ENCODE results near the gene CLIC4.

Gene CLIC4

DNA sequence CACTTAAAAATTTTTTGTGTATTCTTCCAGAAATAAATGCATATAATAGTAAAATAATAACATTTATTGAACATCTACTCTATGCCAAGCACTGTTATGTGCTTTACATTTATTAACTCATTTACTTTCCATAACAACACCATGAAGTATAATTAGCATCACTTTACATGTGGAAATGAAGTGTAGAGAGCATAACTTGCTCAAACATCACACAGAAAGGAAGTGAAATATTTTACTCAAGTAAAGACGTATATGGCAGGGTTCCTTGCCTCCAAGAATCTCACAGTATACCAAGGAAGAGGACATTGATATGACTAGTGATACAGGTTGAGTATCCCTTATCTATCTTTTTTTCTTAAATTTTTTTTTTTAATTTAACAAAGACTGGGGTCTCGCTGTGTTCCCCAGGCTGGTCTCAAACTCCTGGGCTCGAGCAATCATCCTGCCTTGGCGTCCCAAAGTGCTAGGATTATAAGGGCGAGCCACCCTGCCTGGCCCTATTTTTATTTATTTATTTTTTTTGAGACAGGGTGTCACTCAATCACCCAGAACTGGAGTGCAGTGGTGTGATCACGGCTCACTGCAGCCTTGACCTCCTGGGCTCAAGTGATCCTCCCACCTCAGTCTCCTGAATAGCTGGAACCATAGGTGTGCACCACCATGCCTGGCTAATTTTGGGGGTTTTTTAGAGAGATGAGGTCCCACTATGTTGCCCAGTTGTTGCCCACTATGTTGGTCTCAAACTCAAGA is 7.7 kb upstream of the CLIC4 start:
- H3K4me3 ChIP-seq (ENCODE audit: low read depth, low read length), result no peak overlapping the region

DNA sequence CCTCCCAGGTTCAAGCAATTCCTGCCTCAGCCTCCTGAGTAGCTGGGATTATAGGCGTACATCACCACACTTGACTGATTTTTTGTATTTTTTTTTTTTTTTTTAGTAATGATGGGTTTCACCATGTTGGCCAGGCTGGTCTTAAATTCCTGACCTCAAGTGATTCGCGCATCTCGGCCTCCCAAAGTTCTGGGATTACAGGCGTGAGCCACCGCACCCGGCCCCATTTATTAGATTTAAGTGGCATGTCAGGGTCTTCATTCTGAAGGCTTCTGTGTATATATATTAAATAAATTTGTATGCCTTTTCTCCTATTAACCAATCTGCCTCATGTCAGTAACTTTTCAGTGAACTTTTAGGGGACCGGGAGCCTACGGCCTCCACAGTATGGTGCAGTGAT is 6.0 kb upstream of the CLIC4 start:
- Histone ChIP-seq H3K36me3 (ENCODE audit: control insufficient read depth, insufficient read depth, low read length) (no peaks in the 10 kb centered on the region), H3K27me3 (ENCODE audit: control insufficient read depth, insufficient read depth, low read length) (no peaks in the 10 kb centered on the region), H3K9me3 (ENCODE audit: control insufficient read depth, insufficient read depth, low read length) (no peaks in the 10 kb centered on the region), H3K4me1 (ENCODE audit: control insufficient read depth, insufficient read depth, low read length) (peaks cover 37% of the 10 kb centered on the region), H3K4me3 (ENCODE audit: low read depth, low read length) (no peak overlapping the region), H3K9ac (ENCODE audit: low read depth, low read length) (no peak overlapping the region)

More for the DNA sequence above, 7.7 kb upstream of the CLIC4 start:
- no peak overlapping the region for H3K9ac ChIP-seq (ENCODE audit: low read depth, low read length)
- no peaks in the 10 kb centered on the region for H3K9me3 ChIP-seq (ENCODE audit: control insufficient read depth, insufficient read depth, low read length)
- H3K4me1 ChIP-seq (ENCODE audit: control insufficient read depth, insufficient read depth, low read length), result peaks cover 24% of the 10 kb centered on the region
- H3K36me3 ChIP-seq (ENCODE audit: control insufficient read depth, insufficient read depth, low read length), result no peaks in the 10 kb centered on the region
- H3K27me3 ChIP-seq (ENCODE audit: control insufficient read depth, insufficient read depth, low read length), result no peaks in the 10 kb centered on the region

DNA sequence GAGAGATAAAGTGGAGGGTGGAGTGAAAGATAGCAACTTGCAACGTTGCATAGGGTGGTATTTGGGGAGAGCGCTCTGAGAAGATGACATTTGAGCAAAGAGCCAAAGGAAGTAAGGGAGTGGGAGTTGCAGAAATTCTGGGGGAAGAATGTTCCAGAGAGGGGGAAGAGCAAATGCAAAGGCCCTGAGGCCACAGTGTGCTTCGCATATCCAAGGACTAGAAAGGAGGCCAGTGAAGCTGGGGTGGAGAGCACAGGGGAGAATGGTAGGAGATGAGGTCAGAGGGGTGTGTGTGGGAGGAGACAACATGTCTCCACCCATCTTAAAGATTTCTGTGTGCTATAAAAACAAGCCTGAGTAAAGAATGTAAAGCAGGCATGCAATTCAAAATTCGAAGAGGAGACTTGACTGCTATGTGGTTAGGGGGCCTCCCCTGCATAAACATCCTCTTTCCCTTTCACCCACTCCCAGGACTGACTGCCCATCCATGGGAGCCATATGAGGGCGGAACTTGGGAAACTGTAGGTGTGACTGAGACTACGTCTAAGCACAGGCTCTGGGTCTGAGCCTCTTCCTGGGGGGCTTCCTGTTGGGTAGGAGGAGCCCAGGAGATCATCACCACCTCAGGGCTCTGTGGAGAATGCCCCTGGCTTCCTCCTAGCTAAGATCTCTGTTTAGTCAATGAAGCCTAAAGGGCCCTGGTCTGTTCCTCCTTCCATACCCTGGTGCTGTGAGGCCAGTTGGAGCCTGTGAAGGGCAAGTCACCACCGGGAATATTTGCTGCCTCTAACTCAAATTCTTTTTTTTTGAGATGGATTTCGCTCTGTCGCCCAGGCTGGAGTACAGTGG is 2.9 kb upstream of the CLIC4 start:
- H3K9me3 ChIP-seq (ENCODE audit: control insufficient read depth, insufficient read depth, low read length), result no peaks in the 10 kb centered on the region
- H3K27me3 ChIP-seq (ENCODE audit: control insufficient read depth, insufficient read depth, low read length), result no peaks in the 10 kb centered on the region
- H3K36me3 ChIP-seq (ENCODE audit: control insufficient read depth, insufficient read depth, low read length), result no peaks in the 10 kb centered on the region
- peaks cover 29% of the 10 kb centered on the region for H3K4me1 ChIP-seq (ENCODE audit: control insufficient read depth, insufficient read depth, low read length)
- no peak overlapping the region for H3K9ac ChIP-seq (ENCODE audit: low read depth, low read length)
- no peak overlapping the region for H3K4me3 ChIP-seq (ENCODE audit: low read depth, low read length)

DNA sequence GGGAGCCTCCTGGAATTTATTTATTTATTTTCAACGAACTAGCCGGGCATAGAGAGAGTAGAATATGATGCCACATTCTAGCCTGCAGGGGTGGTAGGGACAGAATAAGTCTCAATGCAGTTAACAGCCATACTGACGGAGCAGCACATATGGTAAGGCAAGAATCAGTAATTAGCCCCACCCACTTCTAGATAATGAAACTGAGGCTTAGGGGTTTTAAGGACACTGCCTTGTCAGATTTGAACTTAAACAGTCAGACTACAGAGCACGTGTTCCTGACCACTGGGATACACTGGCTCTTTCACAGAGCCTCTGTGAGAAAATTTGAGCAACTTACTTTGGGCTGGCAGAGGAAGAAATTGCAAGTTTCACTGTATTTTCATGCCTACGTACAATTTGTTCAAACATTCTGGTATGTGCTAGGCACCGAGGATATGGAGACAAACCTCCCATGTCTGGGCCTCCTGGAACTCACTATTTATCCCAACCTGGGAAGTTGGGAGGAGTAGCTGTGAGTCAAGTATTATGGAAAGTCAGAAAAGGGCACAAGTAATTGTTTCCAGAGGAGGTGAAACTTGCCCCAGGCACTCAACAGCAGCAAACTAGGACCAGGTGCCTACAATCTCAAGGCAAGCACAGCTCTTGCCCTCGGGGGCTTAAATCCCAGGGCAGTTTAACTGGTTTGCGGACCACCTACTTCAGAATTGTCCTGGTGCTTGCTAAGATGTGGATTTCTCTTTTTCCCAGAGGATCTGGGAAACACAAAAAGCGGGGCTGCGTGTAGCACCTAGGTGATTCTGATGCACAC is 1.6 kb upstream of the CLIC4 start:
- Histone ChIP-seq H3K9me3 (ENCODE audit: control insufficient read depth, insufficient read depth, low read length) (no peaks in the 10 kb centered on the region), H3K36me3 (ENCODE audit: control insufficient read depth, insufficient read depth, low read length) (no peaks in the 10 kb centered on the region), H3K4me1 (ENCODE audit: control insufficient read depth, insufficient read depth, low read length) (peaks cover 29% of the 10 kb centered on the region), H3K27me3 (ENCODE audit: control insufficient read depth, insufficient read depth, low read length) (no peaks in the 10 kb centered on the region), H3K9ac (ENCODE audit: low read depth, low read length) (no peak overlapping the region), H3K4me3 (ENCODE audit: low read depth, low read length) (peak overlapping the region; percentile 8)

DNA sequence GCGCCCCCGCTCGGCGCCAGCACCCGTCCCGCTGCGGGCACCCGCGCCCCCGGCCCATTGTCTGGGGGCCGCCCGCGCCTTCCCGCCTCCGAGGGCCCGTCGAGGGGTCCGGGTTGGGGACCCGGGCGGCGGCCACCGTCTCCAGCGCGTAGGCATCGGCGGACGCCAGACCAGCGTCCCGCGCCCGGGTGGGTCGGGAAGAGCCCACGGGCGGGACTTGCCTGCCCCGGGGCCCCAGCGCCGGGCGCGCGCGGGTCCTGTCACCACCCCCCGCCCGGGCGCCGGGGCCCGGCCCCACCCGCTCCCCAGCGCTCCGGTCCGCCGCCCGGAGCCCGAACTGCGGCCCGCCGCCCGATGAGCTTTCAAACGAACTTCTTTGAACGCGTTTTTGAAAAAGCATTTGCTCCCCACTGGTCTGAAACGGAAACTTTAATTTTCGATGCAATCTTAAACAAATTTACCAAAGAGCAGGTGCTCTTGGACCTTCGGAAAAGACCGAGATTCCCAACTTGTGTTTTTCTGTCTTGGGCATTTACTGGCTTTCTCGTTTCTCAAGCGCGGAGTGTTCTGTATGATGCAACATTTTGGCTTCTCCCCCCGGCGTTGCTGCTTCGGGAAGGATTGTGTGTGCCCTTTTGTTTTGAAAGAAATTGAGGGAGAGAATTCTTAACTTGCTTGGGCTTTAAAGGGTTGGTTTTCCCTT is 615 bp downstream of the CLIC4 start:
- no peaks in the 10 kb centered on the region for H3K36me3 ChIP-seq (ENCODE audit: control insufficient read depth, insufficient read depth, low read length)

DNA sequence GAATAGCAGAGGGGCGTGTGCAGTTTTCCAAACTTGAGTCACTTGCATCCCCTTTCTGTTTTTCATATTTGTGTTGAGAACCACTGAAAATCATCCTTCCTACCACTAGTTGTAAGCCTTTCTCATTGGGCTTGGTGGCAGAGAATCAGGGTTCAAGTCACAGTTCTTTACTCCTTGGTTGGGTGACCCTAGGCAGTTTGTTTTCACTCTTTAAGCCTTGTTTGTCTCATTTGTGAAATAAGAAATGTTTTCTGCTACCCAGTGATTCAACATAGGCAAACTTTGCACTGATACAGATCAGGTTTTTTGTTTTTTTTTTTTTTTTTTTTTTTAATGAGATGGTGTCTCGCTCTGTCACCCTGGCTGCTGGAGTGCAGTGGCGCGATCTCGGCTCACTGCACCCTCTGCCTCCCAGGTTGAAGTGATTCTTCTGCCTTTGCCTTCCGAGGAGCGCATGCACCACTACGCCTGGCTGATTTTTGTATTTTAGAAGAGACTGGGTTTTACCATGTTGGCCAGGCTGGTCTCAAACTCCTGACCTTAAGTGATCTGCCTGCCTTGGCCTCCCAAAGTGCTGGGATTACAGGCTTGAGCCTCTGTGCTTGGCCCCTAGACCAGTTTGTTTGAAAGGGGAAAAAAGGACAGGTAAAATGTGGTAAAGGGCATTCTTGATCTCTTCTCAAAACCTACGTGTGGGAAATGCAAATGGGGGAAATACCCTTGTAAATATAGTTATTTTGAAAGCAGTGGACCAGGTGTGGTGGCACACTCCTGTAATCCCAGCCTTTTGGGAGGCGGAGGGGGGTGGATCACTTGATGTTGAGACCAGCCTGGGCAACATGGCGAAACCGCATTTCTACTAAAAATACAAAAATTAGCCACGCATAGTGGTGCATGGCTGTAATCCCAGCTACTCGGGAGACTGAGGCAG is 3.2 kb downstream of the CLIC4 start:
- no peak overlapping the region for H3K9ac ChIP-seq (ENCODE audit: low read depth, low read length)
- H3K27me3 ChIP-seq (ENCODE audit: control insufficient read depth, insufficient read depth, low read length), result no peaks in the 10 kb centered on the region
- H3K9me3 ChIP-seq (ENCODE audit: control insufficient read depth, insufficient read depth, low read length), result no peaks in the 10 kb centered on the region
- no peaks in the 10 kb centered on the region for H3K36me3 ChIP-seq (ENCODE audit: control insufficient read depth, insufficient read depth, low read length)
- peak overlapping the region; percentile 4 for H3K4me3 ChIP-seq (ENCODE audit: low read depth, low read length)
- H3K4me1 ChIP-seq (ENCODE audit: control insufficient read depth, insufficient read depth, low read length), result peaks cover 8% of the 10 kb centered on the region

More for the DNA sequence above, 615 bp downstream of the CLIC4 start:
- Histone ChIP-seq H3K9me3 (ENCODE audit: control insufficient read depth, insufficient read depth, low read length) (no peaks in the 10 kb centered on the region), H3K9ac (ENCODE audit: low read depth, low read length) (peak overlapping the region; percentile 84), H3K4me1 (ENCODE audit: control insufficient read depth, insufficient read depth, low read length) (peaks cover 24% of the 10 kb centered on the region), H3K4me3 (ENCODE audit: low read depth, low read length) (peak overlapping the region; percentile 90), H3K27me3 (ENCODE audit: control insufficient read depth, insufficient read depth, low read length) (no peaks in the 10 kb centered on the region)

DNA sequence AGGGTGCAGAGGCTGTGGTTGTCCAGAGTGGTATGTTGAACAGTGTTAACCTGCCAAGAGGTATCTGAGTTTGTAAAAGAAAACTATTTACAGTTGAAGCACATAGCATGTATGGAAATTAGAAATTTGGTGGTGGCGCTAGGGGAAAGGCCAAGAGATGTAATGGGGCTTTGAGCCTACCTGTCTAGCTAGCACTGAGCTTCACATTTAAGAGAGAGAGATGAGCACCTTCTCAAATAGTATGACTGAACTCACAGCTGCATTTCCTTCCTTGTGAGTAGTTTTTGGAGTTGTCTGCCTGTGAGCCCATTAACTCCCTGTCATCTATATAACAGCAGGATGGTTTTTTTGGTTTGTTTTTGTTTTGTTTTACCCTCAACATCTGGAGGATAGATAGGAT is 4.0 kb downstream of the CLIC4 start:
- Histone ChIP-seq H3K9me3 (ENCODE audit: control insufficient read depth, insufficient read depth, low read length) (no peaks in the 10 kb centered on the region), H3K4me1 (ENCODE audit: control insufficient read depth, insufficient read depth, low read length) (peaks cover 5% of the 10 kb centered on the region), H3K4me3 (ENCODE audit: low read depth, low read length) (no peak overlapping the region), H3K9ac (ENCODE audit: low read depth, low read length) (no peak overlapping the region), H3K27me3 (ENCODE audit: control insufficient read depth, insufficient read depth, low read length) (no peaks in the 10 kb centered on the region), H3K36me3 (ENCODE audit: control insufficient read depth, insufficient read depth, low read length) (no peaks in the 10 kb centered on the region)

DNA sequence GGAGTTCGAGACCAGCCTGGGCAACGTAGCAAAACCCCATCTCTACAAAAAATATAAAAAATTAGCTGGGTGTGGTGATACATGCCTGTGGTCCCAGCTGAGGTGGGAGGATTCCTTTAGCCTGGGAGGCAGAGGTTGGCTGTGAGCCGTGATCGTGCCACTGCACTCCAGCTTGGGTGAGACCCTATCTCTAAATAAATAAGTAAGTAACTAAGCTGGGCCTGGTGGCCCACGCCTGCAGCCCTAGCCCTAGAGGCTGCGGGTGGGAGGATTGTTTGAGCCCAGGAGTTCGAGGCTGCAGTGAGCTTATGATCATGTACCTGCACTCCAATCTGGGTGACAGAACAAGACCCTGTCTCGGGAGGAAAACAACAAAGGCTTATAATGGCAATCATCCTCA is 4.6 kb downstream of the CLIC4 start:
- Histone ChIP-seq H3K4me1 (ENCODE audit: control insufficient read depth, insufficient read depth, low read length) (peaks cover 5% of the 10 kb centered on the region), H3K9ac (ENCODE audit: low read depth, low read length) (no peak overlapping the region), H3K36me3 (ENCODE audit: control insufficient read depth, insufficient read depth, low read length) (no peaks in the 10 kb centered on the region), H3K4me3 (ENCODE audit: low read depth, low read length) (no peak overlapping the region), H3K9me3 (ENCODE audit: control insufficient read depth, insufficient read depth, low read length) (no peaks in the 10 kb centered on the region), H3K27me3 (ENCODE audit: control insufficient read depth, insufficient read depth, low read length) (no peaks in the 10 kb centered on the region)

DNA sequence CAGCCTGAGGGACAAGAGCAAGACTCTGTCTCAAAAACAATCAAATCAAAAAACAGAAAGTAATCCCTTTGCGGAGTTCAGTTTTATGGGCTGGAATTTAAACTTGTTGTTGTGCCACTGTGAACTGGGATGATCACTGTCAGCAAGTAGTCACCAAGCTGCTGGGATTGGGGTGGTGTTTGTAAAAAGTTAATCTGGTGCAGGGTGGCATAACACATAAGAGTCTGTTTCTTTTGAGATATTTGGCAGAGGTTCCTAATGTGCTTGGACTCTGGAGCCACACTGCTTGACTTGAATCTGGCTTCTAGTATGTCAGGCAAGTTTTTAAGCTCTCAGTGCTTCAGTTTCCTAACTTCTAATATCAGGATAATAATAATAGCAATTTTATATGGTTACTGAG is 6.6 kb downstream of the CLIC4 start:
- H3K4me1 ChIP-seq (ENCODE audit: control insufficient read depth, insufficient read depth, low read length), result peaks cover 5% of the 10 kb centered on the region

DNA sequence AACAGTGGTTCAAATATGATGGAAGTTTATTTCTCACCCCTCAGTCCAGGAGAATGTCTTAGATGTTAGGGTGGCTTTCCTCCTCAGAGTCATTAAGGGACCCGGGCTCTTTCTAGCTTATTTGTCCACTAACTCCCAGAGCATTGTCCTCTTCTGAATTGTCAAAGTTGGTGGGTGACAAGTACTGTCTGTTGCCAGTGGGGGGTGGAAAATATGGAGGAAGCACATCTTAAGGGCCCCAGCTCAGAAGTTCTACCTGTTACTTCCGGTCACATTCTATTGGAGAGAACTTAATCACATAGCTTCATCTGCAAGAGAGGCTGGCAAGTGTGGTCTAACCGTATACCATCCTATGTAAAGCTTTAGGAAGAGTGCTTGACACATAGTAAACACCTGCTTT is 7.1 kb downstream of the CLIC4 start:
- H3K4me1 ChIP-seq (ENCODE audit: control insufficient read depth, insufficient read depth, low read length), result peaks cover 5% of the 10 kb centered on the region

More for the DNA sequence above, 6.6 kb downstream of the CLIC4 start:
- Histone ChIP-seq H3K9me3 (ENCODE audit: control insufficient read depth, insufficient read depth, low read length) (no peaks in the 10 kb centered on the region), H3K9ac (ENCODE audit: low read depth, low read length) (no peak overlapping the region), H3K4me3 (ENCODE audit: low read depth, low read length) (no peak overlapping the region), H3K36me3 (ENCODE audit: control insufficient read depth, insufficient read depth, low read length) (no peaks in the 10 kb centered on the region), H3K27me3 (ENCODE audit: control insufficient read depth, insufficient read depth, low read length) (no peaks in the 10 kb centered on the region)

More for the DNA sequence above, 7.1 kb downstream of the CLIC4 start:
- no peaks in the 10 kb centered on the region for H3K36me3 ChIP-seq (ENCODE audit: control insufficient read depth, insufficient read depth, low read length)
- no peak overlapping the region for H3K9ac ChIP-seq (ENCODE audit: low read depth, low read length)
- no peak overlapping the region for H3K4me3 ChIP-seq (ENCODE audit: low read depth, low read length)
- H3K27me3 ChIP-seq (ENCODE audit: control insufficient read depth, insufficient read depth, low read length), result no peaks in the 10 kb centered on the region
- no peaks in the 10 kb centered on the region for H3K9me3 ChIP-seq (ENCODE audit: control insufficient read depth, insufficient read depth, low read length)
